GDM1 (cell line): ENCODE data around the gene UNK.
"Not testable (repeated sequence)": the region's sequence is repeated elsewhere in the genome, so short reads cannot be mapped to it uniquely, and the experiment has no call there.

Source experiments
- DNase-seq: peaks from one replicate; lab custom pipeline; 2025; lab: John Stamatoyannopoulos, UW

UNK gene

DNA sequence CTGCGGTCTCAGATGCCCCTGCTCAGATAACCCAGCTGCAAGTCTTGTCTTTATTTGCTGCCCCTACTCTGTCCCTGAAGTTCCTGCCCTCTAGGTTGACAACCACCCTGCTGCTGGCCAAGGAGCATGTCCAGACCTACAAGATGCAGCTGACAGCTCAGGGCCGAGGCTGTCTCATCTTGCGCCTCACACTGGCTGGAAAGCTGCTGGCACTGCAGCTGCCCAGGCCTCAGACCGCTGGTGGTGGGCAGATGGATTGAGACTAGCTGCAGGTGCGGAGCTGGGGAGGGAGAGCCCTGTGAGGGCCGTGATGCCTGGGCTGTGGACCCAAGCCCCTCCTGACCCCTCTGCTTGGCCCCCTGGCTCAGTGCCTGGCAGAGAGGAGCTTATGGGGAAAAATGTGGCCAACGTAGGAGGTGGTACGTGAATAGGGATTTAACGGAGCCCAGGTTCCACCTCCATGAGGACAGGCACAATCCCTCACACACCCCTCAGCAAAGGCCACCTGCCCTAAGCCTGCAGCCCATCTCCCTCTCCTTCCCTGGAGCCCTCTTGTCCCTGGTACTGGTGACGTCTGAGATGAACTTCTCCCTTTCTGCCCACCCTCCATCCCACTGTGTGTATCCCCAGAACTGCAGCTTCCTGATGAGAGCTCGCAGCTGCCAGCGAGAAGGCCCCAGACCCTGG is 11.3 kb upstream of the UNK start:
- no peak for DNase-seq

GRCh38 chr17:75773808-75774470 is 10.7 kb upstream of the UNK start:
- DNase-seq, result no peak

DNA sequence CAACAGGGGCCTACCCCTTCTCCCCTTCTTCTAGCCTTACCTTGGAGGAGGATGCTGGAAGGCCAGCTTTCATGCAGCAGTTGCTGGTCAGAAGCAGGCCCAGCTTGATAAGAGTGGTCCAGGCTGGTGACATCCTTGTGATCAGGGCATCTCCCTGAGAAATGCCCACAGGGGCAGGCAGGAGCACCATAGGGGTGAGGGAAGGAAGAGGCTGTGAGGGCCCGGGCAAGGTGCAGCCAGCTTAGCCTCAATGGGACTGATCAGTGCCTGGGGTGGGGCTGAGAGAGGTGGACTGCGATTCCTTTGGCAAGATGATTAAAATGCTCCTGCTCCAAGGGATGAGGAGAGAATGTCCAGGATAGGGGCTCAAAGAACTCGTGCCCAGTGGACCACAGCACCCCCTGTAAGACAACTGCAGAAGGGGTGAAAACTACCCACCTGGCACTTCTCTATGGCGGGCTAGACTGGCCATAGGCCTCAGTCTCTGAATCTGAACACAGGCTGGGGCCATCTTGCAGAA is 10.1 kb upstream of the UNK start:
- DNase-seq, result no peak

DNA sequence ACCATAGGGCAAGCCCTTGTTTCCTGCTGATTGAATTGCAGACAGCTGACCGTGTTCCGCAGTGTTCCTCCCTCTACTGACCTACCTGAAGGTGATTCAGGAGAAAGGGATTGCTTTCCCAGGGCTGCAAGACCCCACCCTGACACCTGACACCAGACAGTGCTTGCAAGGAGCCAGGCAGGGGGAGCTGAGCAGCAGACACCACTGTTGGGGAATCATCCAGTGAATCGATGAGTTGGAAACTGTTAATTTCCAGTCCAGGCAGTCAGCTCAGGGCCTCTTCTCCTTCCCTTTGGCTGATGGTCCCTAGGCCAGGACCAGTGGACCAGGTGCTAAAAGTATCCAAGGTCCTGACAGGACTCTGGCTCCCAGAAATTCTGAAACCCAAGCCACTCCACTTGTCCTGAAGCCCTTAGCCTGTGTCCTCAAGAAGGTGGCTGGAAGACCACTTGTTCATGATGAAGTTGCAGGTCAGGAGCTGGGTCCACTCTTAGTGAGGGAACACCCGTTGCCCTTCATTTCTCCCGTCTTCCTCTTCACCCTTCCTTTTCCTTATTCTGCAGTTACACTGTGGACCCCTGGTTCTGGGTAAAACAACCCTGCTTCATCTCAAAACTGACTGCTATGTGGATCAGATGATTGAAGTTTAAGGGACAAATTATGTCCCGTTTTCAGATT is 9.5 kb upstream of the UNK start:
- no peak for DNase-seq

- DNase-seq, result peak; percentile 70
Observed at GRCh38 chr17:75776386-75777295, 8.0 kb upstream of the UNK start.

DNA sequence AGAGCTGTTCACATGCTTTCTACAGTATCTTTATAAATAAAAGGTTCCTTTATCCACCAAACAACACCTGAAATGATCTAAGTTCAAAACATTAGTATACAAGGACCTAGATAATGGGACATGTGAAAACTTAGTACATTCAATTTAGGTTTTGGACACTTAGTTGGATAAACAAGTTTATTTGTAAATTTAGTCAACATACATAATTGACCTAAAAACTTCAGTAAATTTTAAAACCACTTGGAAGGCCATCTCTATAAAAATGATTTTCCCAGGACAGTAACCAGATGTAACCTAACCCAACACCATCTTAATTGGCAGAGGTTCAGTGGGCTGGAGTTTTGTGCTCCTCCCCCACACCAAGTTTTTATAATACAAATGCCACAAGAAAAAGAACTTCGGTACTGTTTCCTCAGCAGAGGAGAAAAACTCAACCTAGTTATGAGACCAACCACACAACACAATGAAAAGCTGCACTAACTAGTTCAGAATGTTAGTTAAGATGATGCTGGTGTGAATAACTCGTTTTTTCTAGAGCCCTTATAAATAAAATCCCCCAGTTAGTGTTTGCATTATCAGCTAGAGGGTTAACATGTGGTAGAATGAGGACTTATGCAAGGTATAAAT is 7.2 kb upstream of the UNK start:
- no peak for DNase-seq

- not testable (repeated sequence) for DNase-seq
Observed at GRCh38 chr17:75778066-75778860, 6.3 kb upstream of the UNK start.

- DNase-seq, result peak; percentile 46
Observed at GRCh38 chr17:75778861-75779249, 5.8 kb upstream of the UNK start.

GRCh38 chr17:75779250-75779986 is 5.2 kb upstream of the UNK start:
- peak; percentile 99 for DNase-seq

GRCh38 chr17:75779987-75780889 is 4.4 kb upstream of the UNK start:
- DNase-seq, result no peak

- peak; percentile 34 for DNase-seq
Observed at GRCh38 chr17:75783069-75783783, 1.4 kb upstream of the UNK start.

GRCh38 chr17:75783803-75784472 is 668 bp upstream of the UNK start:
- no peak for DNase-seq

- DNase-seq, result peak; percentile 95
Observed at GRCh38 chr17:75785016-75785890, 647 bp downstream of the UNK start.

DNA sequence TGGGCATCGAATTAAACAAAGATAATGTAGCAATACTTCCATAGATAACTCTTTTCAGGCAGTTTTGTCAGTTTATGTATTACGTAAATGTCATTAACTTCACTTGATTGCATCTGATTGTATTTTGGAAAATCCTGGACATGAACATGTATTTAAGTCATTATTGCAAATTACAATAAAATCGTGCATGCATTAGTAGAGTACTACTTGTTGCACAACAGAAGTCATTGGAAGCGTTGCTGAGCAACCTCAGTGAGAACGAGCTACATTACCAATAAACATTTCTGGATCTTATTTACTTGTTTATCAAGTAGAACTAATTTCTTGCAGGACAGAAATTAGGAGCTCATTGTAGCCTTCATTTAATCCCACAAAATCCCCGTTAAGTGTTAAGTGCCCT is 6.6 kb downstream of the UNK start:
- no peak for DNase-seq

GRCh38 chr17:75793460-75793859 is 8.9 kb downstream of the UNK start:
- no peak for DNase-seq

- DNase-seq, result no peak
Observed at GRCh38 chr17:75795820-75796607, 11.4 kb downstream of the UNK start.
